Measurements from ENCODE around the gene CD300LF.

GRCh38 chr17:74703311-74703710, 9.4 kb downstream of the CD300LF start:
- no peak for TF ChIP-seq CTCF (conservative IDR thresholded peaks at IDR 0.05; ENCODE audit: low read depth in 2 of 2)
- TF ChIP-seq REST (IDR thresholded peaks at IDR 0.05; ENCODE audit: unreplicated experiment), result no peak
- no peak for TF ChIP-seq POLR2AphosphoS5 (IDR thresholded peaks at IDR 0.05; ENCODE audit: low read depth)
- TF ChIP-seq JUNB (IDR thresholded peaks at IDR 0.05; ENCODE audit: unreplicated experiment), result no peak
- TF ChIP-seq EZH2 (IDR thresholded peaks at IDR 0.05; ENCODE audit: low read depth, unreplicated experiment), result no peak
- no peak for TF ChIP-seq EZH2phosphoT487 (IDR thresholded peaks at IDR 0.05; ENCODE audit: unreplicated experiment)
- TF ChIP-seq ZNF462 (CRISPR knock-in tag; IDR thresholded peaks at IDR 0.05), result no peak
- no peak for TF ChIP-seq ZNF114 (CRISPR knock-in tag; IDR thresholded peaks at IDR 0.05)
- TF ChIP-seq CREB1 (CRISPR knock-in tag; IDR thresholded peaks at IDR 0.05; ENCODE audit: low read depth), result no peak
- no peak for TF ChIP-seq NANOG (IDR thresholded peaks at IDR 0.05; ENCODE audit: borderline replicate concordance)
- TF ChIP-seq ETS1 (IDR thresholded peaks at IDR 0.05), result no peak
- TF ChIP-seq STAT1 (IDR thresholded peaks at IDR 0.05; ENCODE audit: unreplicated experiment), result no peak

All from GM23338 (cell line).